ENCODE data around the gene GPD2.

Gene GPD2

DNA sequence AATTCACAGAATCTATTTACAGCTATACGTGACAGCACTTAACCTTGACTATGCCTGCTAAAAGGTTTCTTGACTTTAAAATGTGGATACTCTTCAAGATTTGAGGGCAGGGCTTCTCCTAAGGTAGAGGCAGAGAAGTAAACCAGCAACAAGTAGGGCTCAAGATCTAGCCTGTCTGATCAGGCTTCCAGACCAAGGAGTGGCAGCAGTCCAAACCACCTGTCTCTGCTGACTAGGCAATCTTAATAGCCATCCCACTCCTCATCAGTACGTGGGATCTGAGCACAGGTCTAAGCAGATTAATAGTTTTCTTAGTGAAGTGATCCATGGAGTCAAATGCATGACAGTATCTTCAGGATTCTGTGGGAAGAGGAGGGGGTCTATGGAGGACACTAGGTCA, 100.4 kb downstream of the GPD2 start:
- DNase-seq = no peak

DNA sequence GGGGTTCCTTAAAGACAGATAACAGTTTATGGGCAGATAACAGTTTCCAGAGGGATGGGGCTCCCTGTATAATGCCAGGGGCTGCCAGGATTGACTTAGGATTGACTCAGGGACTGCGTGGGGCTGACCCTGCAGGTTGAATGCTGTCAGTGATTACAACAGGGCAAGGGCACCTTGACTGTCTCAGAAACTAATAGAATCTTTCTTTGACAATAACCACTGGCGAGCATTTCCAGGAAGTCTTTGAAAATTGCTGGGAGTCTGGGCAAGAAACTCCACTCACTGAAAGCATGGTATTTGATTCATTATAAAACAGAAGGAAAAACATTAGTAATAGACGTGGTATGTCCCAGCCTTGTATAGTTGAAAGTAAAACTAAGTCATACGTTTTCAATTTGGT, 101.0 kb downstream of the GPD2 start:
- DNase-seq = no peak

DNA sequence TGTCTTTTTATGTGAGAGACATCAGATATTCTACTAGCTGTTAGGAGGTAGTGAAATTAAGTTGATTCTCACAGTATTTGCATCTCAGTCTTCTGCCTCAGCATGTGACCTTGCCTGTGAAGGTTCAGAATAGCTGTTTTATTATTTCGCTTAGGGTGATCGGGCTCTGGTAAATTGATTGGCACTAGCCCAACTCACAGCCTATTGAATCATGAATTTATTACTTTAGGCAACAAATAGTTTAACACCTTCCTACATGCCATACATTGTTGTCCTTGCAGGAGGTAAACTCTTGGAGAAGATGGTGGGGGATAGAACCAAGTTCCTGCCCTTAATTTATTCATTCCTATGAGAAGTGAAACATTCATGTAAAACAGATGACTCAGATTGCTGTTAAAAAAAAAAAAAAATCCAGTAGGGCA, 101.9 kb downstream of the GPD2 start:
- no peak for DNase-seq

DNA sequence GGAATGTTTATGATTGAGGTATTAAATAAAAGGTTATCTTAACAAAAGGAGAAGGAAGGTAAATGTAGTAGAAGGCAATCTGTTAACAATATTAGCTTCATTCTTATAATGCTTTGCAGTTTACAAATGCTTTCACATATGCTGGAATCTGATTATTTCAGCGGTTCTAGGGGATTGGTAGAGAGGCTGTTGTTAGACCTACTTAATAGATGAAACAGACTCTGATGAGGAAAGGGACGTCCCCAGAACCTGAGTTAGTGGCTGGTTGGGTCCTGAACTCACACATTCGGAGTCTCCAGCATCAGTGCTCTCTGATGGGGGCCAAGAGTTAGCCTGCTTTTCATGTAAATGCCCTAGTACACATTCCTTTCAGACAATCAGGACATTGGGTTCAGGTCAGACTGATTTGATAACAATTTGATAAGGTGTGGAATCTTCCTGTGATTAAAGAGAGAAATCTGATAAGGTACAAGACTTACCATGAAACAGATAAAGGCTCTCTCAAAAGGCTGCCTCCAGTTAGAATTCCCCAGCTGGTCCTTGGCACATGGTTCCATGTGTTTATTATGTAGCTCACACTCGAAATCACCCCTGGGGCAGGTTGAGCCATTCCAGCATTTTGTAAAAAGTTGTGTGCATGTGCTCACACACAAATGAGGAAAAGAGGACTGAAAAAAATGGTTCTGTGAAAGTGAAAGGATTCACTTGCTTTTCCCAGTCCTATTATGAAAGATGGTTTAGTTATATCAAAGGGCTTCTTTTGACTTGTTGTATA, 103.1 kb downstream of the GPD2 start:
- DNase-seq = no peak

DNA sequence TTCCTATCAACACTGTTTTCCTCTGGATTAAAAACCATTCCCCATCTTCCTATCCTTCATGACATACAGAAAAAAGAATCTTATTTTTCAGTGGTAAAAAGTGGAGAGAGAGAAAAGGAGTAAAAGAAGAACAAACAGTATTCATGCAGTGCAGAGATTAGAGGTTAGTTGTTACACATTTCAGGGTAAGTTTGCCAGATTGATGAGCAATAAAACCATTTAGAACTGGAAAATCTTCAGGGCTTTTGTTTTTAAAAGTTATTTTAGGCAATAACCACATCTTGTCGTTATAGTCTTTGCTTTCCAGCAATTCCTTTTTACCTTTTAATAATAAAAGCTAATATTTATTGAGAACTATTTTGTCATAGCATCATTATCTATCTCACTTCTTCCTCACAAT, 104.5 kb downstream of the GPD2 start:
- no peak for DNase-seq

DNA sequence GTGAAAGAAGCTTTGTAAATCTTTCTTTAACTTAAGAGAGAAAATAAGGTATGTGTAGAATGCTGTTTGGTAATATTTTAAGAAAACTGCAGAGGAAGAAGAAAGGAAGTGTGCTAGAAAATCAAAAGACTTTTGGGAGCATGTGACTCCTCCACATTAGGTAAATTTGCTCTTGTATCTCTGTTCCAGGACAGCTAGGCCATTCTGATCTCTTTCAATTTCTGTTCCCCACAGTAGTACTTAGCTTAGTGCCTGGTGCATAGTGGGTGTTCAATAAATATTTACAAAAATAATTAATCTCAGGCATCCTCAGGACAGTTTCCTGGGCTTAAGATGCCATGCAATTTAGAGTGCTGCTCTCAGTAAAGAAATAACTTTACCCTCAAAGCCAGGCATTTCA, 105.0 kb downstream of the GPD2 start:
- no peak for DNase-seq

DNA sequence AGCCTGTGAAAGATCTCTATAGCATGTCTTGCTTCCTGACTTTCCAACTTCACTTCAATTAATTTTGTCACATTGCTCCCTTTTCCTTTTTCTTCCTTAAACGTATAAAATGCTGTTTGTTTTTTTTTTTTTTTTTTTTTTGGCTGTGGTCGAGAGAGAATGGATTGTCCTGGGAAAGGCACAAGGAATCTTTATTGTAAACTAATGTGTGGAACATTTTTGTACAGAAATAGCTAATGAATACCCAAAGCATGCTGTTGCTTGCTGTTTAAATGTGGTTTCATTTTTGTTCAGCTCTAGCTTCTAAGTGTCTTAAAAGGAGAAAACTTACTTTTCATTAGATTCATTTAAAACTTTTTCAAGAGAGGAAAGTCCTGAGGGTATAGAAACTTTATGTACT, 105.5 kb downstream of the GPD2 start:
- no peak for DNase-seq

DNA sequence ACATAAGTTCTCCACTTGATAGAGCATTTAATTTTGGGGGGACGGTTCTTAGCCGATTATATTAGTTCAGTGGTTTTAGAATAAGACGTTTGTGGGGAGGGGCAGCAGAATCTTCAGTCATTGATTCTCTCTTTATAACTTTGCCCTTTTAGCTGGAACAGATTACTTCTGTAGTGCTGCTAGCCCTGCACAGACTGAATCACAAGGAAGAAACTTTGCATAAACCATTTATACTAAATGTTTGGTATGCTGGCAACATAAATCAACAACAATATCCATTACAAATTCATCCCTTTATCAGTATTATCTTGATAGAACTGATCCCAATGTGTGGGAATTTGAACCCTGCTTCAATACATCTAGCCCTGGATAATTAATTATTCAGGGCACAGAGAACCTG, 112.2 kb downstream of the GPD2 start:
- DNase-seq = no peak

DNA sequence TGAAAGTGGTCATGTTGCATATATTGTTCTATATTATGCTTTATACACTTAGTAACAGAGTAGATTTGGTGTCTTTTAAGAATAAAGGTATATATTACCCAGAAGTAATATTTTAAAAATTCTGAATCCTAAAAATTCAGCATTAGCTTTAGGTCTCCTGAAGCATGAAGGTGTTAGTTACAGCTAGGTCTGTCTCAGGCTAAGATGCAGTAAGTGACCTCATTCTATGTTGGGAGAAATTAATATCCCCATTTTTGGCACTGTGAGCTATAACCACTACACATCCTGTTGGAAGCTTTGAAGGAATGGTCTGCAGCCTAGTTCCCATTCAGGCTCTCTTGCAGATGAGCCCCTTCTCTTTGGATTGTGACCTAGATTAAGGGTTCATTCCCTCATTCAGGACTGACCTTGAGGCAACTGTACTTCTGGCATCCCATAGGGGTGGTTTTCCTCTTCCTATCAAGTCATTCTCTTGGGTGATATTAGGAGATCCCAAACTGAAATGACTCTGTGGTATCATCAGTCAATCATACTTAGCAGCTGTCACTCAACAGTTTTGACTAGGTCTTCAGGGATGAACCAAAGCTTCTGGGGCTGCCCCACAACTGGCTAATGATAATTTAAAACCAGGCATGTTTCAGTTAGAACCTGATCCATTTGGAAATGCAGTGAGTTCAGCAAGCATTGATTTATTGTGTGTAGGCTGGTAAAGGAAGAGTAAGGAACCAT, 117.7 kb downstream of the GPD2 start:
- DNase-seq = no peak

DNA sequence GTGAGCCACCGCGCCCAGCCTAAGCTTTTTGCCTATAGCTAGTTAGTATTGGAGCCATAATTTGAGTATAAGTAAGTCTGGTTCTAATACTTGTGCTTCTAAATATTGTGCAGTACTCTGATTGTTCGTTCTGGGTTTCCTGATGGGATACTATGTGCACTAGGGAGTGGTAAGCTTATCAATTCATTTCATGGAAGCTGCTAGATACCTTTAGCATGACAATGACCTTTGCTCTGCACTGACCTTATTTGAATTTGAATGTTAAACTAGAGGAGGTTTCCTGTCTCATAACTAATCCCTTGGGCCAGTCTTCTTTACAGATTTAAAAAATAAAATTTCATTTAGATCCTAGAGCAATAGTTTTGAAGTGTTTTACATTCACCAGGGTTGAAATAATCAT, 125.1 kb downstream of the GPD2 start:
- no peak for DNase-seq

DNA sequence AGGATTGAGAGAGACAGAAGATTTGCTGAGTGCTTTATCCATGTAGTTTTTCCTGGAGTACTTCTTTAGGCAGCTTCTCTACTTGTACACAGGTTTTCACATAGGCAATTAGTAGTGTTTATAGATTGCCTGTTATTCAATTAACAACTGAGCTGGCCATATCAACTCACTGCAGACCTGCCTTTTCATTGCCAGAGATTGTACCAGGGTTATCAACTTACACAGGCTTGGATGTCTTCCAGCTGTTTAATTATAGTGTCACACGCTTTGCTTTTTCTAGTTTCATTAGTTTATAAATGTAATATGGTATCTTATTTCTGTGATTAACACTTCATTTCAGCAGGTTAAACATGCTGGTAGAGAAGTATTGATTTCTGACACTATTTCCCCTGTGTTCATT, 125.9 kb downstream of the GPD2 start:
- DNase-seq = peak; percentile 89

DNA sequence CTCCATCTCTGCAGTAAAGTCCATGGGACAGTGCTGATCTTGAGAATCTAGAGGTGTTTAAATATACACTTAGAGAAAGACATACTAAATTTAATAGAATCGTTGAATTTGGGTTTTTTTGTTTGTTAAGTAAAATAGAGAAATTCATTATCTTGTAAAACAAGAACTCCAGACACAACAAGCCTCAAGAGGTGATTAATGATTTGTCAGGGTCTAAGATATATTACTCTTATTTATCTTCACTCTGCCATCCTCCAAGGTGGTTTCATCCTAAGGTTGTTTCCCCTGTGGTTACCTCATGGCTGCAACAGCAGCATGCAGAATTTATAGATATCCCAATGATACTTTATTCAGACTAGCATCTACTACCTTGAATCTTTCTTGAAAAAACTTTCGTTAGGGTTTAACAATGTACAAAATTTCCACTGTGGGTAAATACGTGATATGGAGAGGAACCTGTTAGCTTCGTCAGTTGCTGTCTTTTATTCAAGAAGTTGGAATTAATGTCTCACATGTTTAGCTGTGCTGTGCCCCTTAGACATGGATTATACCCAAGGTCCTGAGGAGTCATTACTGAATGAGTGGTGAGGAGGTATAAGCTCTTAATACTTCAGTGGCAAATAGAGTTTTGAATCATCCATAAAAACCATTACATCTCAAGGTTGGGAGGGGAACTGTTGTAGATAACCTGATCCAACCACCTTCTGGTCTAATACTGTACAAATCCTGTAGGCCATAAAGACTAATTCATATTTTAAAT, 128.0 kb downstream of the GPD2 start:
- DNase-seq = no peak

DNA sequence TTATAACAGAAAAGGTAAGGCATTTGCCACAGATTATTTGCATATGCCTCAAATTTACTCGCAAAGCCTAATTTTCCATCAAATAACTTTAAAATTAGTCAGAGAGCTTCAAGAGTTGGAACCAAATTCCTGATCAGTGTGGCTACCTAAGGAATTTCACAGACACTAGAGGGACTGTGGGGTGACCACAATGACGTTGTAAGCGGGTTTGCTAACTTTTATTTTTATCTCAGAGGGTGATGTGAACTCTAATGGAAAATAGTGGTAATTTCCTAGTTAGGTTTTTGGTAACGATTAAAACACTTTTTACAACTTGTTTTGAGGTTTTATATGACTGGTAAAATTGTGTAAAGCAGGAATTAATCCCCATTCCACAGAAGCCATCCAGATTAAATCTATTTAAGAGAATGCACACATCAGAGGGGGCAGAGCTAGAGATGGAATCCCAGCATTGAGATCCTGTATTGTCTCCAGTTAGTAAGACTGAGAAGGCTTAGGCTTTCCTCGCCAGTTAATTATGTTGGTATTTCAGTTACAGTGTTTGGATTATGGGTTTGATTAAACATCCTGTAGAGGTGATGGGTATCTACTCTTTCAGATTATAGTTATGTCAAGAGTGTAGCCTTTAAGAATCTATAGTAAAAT, 129.0 kb downstream of the GPD2 start:
- no peak for DNase-seq

DNA sequence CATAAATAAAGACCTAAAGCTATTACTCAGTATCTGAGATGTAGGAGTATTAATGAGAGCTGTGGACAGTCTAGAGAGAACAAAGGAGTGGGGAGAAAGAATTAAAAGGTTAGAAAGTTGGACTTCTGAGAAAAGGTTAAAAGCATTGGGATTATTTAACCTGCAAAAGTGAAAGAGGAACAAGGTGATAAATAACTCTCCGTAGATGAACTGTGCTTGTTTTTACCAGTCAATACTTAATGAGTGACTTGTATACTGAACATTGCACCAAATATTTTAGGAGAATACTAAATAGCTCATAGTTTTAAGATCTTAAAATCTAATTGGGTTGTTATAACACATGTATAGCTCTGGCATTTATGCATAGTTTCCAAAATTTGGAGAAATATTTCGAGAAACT, 137.5 kb downstream of the GPD2 start:
- DNase-seq = no peak

DNA sequence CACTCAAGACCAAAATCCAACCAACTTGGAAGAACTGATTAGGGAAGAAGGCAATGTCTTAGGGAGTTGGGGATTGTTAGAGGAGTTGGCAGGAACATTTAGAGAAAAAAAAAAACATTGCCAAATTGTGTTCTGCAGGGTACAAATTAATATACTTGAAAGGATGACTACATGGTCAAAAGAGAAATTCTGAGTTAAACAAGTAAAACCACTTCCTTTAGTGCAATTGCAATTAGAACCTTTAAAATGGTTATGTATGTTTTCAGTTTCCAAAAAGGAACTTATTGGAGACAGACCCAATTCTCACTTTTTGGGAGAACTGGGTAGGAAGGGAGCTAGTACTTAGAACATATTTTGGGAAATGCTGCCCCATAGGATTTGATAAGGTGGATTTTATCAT, 137.9 kb downstream of the GPD2 start:
- DNase-seq = no peak

DNA sequence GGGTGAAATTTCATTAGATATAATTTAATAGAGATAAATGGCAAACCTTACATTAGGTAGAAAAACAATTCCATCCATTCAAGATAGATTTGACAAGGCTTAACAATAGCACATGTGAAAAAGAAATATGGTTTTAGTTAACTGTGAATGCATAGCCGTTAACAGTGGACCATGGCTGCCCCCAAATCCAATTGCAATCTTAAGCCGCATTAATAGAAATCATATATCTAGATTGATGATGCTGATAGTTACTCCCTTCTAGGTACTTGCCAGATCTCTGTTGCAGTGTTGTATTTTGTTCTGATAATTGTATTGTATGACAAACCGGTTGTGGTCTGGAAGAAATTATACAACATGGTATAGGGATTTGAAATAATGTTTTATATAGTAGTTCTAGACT, 139.8 kb downstream of the GPD2 start:
- DNase-seq = no peak

DNA sequence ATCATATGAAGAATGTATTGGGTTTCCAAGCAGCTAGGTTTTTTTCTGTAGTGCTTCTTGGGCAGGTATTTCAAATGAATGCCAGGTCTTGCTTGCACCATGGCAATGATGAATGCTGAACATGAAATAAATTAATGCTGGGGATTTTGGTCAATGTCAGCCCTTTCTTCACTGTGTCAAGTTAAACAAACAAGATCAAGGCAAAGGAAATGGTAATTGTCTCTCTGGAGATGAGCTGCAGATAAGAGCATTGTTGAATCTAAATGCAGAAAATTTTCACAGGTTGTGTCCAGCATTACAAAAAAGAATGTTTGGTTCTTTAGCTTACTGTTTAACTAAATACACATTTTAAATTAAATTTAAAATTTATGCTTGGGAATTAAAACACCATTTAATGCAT, 144.3 kb downstream of the GPD2 start:
- DNase-seq = no peak

DNA sequence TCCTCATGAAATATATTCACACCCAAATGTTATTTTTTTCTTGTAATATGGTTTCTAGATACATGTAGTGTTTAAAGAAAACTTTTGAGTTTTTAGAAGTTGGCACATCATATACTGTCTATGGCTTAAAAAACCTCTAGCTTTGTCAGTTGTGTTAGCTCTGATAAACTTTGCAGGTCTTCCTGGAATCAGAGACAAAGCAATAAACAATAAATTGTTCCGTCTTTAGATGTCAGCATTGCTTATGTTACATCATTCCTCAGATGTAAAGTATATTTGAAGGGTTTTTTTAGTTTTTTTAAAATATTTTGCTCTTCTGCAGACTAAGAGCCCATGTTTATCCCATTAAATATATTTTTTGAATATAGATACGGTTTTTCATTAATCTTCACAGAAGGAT, 145.1 kb downstream of the GPD2 start:
- DNase-seq = no peak

DNA sequence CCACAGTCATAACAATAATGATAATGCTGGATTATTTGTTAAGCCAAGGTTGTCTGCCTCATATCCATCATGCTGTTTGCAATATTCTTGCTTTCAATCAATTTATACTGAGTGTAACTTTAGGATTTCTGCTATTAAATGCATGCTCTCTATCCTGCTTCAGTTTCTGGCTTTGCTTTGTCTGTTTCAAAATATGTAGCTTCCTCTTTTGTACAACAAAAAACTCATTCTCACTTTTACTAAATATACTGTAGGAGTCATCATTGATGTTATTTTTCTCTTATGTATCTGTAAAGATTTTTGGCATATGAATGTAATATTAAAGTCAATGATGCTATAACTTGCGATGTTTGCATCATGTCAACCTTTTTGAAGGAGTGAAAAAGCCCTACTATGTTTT, 149.3 kb downstream of the GPD2 start:
- no peak for DNase-seq

DNA sequence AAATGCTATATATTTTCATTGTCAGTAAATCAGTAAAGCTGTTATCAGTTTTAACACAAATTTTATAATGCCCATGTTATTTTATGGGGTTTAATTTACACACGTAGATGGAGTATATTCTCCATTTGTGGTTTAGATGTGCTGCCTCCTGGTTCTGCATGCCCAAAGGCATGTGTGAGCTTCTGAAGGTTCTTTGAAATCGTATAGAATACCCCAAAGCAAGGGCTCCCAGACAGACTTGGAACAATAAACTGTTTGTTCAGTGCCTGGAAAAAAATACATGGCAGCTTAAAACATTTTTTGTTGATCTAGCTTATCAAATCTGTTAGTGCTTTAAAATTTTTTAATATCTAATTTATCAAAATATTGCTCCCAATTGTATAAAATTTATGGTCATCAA, 150.4 kb downstream of the GPD2 start:
- no peak for DNase-seq

DNA sequence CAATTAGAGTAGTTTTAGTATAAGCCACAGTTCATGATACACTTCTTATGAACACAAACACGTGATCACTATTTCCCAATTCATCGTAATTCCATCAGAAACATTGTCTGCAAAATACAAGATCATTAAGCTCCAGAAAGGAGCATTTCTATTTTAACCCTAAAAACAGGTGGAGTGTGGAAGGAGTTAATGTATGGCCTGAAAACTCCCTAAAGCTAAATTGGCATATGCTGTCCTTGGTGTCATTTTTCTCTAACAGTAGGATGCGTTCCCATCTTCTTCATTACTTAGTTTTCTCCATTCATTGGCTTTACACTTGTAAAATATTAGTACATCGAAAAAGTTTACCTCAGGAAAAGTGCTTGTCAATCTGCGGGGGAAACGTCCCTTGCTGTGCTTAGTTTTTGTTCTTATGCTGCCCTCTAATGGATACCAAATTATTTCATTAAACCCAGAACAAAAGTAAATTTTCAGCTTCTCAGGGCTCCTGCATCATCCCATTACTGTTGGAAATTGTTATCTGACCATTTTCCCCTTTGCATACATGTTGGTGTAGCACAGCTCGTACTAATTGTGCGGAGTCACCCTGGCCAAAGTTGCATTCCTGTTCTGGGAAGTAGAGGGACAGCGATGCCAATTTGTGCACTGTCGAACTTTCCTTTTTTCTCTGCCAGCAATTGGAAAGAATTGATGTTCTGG, 153.4 kb downstream of the GPD2 start:
- peak; percentile 4 for DNase-seq

DNA sequence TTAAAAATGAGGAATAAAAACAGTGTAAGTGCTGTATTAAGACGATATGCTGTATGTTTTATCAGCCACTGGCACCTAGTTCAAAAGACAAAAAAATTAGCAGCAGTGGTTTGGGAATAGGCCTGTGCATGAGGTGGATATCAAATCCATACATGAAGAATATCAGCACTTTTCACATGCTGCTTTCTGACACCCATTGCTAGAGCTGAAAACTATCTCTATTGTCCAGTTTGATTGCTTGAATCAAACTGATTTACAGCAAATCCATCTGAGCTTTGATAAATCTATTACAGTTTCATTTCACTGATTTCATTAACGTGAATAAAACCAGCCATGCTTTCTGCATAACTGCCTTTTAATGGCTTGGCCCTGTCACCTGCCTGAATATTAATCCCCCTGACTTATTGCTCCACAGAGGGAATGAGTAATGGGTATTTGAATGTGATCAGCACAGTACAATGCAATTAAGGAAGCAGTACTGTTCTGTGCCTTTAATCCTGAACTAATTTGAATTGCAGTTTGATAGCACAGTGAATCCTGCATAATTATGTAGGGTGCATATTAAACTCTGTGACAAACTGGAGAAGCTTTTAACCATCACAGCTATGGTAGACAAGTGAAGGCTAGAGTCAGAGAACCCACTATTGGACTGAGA, 154.0 kb downstream of the GPD2 start:
- no peak for DNase-seq
